SW 1271 (cell line): Measurements from ENCODE around the gene MAGEB3.
"Not testable (repeated sequence)": the region's sequence is repeated elsewhere in the genome, so short reads cannot be mapped to it uniquely, and the experiment has no call there.

Experiments used
- DNase-seq, 2 experiments: peaks; one replicate each; lab custom pipeline; 2025; lab: John Stamatoyannopoulos, UW

Gene MAGEB3

GRCh38 chrX:30230395-30230794 is at the start of gene MAGEB3:
Gene MAGEB3 (plus strand): TSS chrX:30230657. CDS start chrX:30235925, 5,268 bp downstream.
- DNase-seq = no peak

GRCh38 chrX:30181353-30181752 is 49.1 kb upstream of the MAGEB3 start:
- no peak for DNase-seq

GRCh38 chrX:30183554-30183953 is 46.9 kb upstream of the MAGEB3 start:
- DNase-seq = no peak

GRCh38 chrX:30190426-30190825 is 40.0 kb upstream of the MAGEB3 start:
- DNase-seq = no peak

GRCh38 chrX:30193910-30194309 is 36.5 kb upstream of the MAGEB3 start:
- DNase-seq = not testable (repeated sequence)

- DNase-seq = peak in 1 of 2 experiments; percentile 0
Observed at GRCh38 chrX:30196322-30196721, 34.1 kb upstream of the MAGEB3 start.

- no peak for DNase-seq
Observed at GRCh38 chrX:30212172-30212571, 18.3 kb upstream of the MAGEB3 start.

- no peak for DNase-seq
Observed at GRCh38 chrX:30215357-30215843, 15.1 kb upstream of the MAGEB3 start, which contains the start of gene MAGEB2. Gene MAGEB2 (plus strand): TSS chrX:30215563. CDS start chrX:30218581, 3,018 bp downstream.

- DNase-seq = no peak
Observed at GRCh38 chrX:30217465-30217864, 13.0 kb upstream of the MAGEB3 start.

- no peak for DNase-seq
Observed at GRCh38 chrX:30219372-30219771, 11.1 kb upstream of the MAGEB3 start.

GRCh38 chrX:30220661-30221060 is 9.8 kb upstream of the MAGEB3 start:
- DNase-seq = no peak

GRCh38 chrX:30224536-30224935 is 5.9 kb upstream of the MAGEB3 start:
- no peak for DNase-seq

- DNase-seq = no peak
Observed at GRCh38 chrX:30228526-30228925, 1.9 kb upstream of the MAGEB3 start.

- no peak for DNase-seq
Observed at GRCh38 chrX:30241724-30242415, 11.4 kb downstream of the MAGEB3 start, which contains the start of gene MAGEB4. Gene MAGEB4 (plus strand): TSS chrX:30242000. CDS start chrX:30242136, 136 bp downstream.

GRCh38 chrX:30246769-30247489 is 16.5 kb downstream of the MAGEB3 start, which contains the start of gene MAGEB1:
Gene MAGEB1 (plus strand): TSS chrX:30247146. CDS start chrX:30250494, 3,348 bp downstream.
- DNase-seq = no peak

- no peak for DNase-seq
Observed at GRCh38 chrX:30248854-30249253, 18.4 kb downstream of the MAGEB3 start.

GRCh38 chrX:30253257-30253656 is 22.8 kb downstream of the MAGEB3 start:
- no peak for DNase-seq

- DNase-seq = no peak
Observed at GRCh38 chrX:30259927-30260326, 29.5 kb downstream of the MAGEB3 start.

GRCh38 chrX:30261012-30261411 is 30.6 kb downstream of the MAGEB3 start:
- DNase-seq = no peak

GRCh38 chrX:30262763-30263162 is 32.3 kb downstream of the MAGEB3 start:
- no peak for DNase-seq

GRCh38 chrX:30270639-30271038 is 40.2 kb downstream of the MAGEB3 start:
- DNase-seq = no peak

GRCh38 chrX:30275498-30275897 is 45.0 kb downstream of the MAGEB3 start:
- DNase-seq = peak in 1 of 2 experiments; percentile 0

- DNase-seq = no peak
Observed at GRCh38 chrX:30278365-30278764, 47.9 kb downstream of the MAGEB3 start.
